Cardiac fibroblast (primary cell): ENCODE results near the gene RBM24.

ENCODE experiments used
- DNase-seq, 2 donors: peaks; one replicate each; pipeline versions ENCODE4 v3.0.0 to v3.0.0-alpha.2; 2010; ENCODE audit warnings: low read depth in 2 of 2
- H3K4me3 ChIP-seq, 2 donors: replicated peaks in 1 of 2; 1 replicate in 1 of 2; 2 replicates in 1 of 2; pipeline ENCODE4 v1.5.1; 2011; ENCODE audit warnings: low read depth in 2 of 2, low read length in 2 of 2, mild to moderate bottlenecking in 2 of 2, moderate library complexity in 1 of 2
- CTCF ChIP-seq: IDR thresholded peaks from one replicate; pipeline ENCODE4 v1.5.1; 2011; ENCODE audit warnings: low read depth, mild to moderate bottlenecking, low read length, inconsistent platforms

RBM24 gene

GRCh38 chr6:17283074-17283473 lies 1.9 kb downstream of the RBM24 start:
- DNase-seq: no peak
- TF ChIP-seq CTCF: no peak
- H3K4me3 ChIP-seq: no peak overlapping the region

- H3K4me3 ChIP-seq: no peak overlapping the region
- peak; percentile 32 to 41 for DNase-seq
- no peak for TF ChIP-seq CTCF
These were observed 8.5 kb downstream of the RBM24 start for GRCh38 chr6:17289630-17290061.

GRCh38 chr6:17291778-17292177 lies 10.6 kb downstream of the RBM24 start:
- H3K4me3 ChIP-seq: no peak overlapping the region
- no peak for DNase-seq
- no peak for TF ChIP-seq CTCF

GRCh38 chr6:17292600-17293133 lies 11.5 kb downstream of the RBM24 start:
- no peak for TF ChIP-seq CTCF
- no peak for DNase-seq

GRCh38 chr6:17293395-17293794 lies 12.2 kb downstream of the RBM24 start:
- no peak for DNase-seq
- TF ChIP-seq CTCF: no peak
- H3K4me3 ChIP-seq: no peak overlapping the region

More at GRCh38 chr6:17292600-17293133, 11.5 kb downstream of the RBM24 start:
- H3K4me3 ChIP-seq: no peak overlapping the region

GRCh38 chr6:17297271-17298080 lies 16.3 kb downstream of the RBM24 start:
- no peak for DNase-seq
- H3K4me3 ChIP-seq: no peak overlapping the region
- no peak for TF ChIP-seq CTCF
